D721Med (cell line): Measurements from ENCODE around the gene SOBP.

ENCODE experiments used
- DNase-seq: peaks from one replicate; pipeline ENCODE4 v3.0.0; 2011; ENCODE audit warnings: low spot score; ENCODE audit not compliant: insufficient read length
- FAIRE-seq: peaks from 2 replicates; lab custom pipeline; 2011; peaks lifted over from hg19 to GRCh38; lab: Jason Lieb, UNC
- TF ChIP-seq, protein P1 (sequence below): IDR thresholded peaks from 2 replicates; pipeline ENCODE4 v1.5.1; 2012; ENCODE audit warnings: mild to moderate bottlenecking, control low read depth; ENCODE audit not compliant: insufficient read depth; ENCODE audit errors: missing control alignments

Gene SOBP

GRCh38 chr6:107554918-107555317 lies 65.0 kb downstream of the SOBP start:
- TF ChIP-seq, protein P1, sequence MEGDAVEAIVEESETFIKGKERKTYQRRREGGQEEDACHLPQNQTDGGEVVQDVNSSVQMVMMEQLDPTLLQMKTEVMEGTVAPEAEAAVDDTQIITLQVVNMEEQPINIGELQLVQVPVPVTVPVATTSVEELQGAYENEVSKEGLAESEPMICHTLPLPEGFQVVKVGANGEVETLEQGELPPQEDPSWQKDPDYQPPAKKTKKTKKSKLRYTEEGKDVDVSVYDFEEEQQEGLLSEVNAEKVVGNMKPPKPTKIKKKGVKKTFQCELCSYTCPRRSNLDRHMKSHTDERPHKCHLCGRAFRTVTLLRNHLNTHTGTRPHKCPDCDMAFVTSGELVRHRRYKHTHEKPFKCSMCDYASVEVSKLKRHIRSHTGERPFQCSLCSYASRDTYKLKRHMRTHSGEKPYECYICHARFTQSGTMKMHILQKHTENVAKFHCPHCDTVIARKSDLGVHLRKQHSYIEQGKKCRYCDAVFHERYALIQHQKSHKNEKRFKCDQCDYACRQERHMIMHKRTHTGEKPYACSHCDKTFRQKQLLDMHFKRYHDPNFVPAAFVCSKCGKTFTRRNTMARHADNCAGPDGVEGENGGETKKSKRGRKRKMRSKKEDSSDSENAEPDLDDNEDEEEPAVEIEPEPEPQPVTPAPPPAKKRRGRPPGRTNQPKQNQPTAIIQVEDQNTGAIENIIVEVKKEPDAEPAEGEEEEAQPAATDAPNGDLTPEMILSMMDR, result no peak

DNA sequence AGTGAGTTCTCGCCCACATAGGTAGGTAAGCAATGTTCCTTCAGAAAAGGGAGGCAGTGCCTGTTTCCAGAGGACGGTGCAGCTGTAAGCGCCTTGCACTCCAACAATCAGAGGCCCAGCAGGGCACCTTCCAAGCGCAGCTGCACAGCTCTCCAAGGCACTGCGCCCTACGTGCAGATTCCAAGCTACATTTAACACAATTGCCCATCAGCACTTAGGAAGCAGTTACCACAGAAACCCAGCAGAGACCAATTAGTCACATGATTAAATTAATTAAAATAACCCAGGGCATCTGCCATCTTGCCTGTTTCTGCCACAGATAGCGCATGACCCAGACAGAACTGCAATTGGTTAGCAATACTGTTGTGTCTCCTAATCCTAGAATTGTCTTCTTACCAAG lies 65.5 kb downstream of the SOBP start:
- TF ChIP-seq, protein P1, result no peak
- FAIRE-seq (no peak), DNase-seq (no peak)

More at GRCh38 chr6:107554918-107555317, 65.0 kb downstream of the SOBP start:
- DNase-seq (no peak), FAIRE-seq (no peak)

DNA sequence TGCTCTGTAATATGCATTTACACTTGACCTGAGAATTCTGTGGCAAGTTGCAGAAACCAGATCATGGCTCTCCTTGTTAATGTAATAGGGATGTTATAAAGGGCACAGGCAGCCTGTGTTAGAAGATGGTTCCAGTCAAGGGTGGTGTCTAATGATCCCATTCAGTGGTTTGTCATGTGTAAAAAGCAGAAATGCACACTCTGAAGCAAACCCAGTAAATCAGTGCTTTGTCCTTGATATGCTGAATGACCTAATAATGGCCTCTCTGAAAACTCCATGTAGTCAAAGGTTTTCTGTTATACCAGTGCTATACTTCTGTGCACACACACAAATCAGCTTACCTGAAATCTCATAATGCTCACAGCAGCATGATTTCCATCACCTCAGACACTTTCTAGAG lies 66.2 kb downstream of the SOBP start:
- TF ChIP-seq, protein P1, result no peak
- DNase-seq (no peak), FAIRE-seq (no peak)

GRCh38 chr6:107557698-107558097 lies 67.8 kb downstream of the SOBP start:
- no peak for DNase-seq
- TF ChIP-seq, protein P1, result no peak
- no peak for FAIRE-seq

DNA sequence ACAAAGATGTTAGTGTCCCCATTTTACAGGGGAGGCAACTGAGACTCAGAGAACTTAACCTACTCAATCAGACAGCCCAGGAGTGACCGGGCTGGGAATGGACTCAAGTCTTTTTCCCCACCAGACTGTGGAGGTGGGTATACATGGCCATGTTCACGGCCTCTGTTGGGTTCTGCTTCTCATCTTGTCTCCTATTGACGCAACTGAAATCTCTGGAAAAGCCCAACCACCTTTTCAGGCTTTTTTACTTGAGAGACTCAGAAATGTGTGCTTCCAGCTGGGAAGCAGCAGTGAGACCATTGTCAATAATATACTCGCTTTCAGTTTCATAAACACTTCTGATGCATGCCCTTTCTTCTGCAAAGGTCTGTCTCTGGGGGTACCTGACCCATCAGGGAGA lies 70.7 kb downstream of the SOBP start:
- DNase-seq (no peak), FAIRE-seq (no peak)
- TF ChIP-seq, protein P1, result no peak

DNA sequence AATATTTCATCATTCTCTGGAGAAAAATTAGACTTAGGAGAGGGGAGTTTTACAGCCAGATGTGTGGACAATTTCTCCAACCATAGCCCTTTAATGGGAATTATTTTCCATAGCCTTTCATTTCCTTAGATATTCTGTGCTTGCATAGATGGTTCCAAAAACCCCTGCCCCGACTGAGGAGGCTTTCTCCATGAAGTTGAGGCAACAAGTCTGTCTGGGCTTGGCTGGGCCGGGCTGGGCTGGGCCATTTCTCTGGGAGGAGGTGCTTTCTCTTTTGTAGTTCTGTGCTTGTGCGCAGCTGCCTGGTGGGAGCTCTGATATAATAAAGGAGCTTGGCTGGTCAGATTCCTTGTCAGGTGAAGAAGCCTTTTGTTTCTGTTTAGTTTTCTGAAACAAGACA lies 71.4 kb downstream of the SOBP start:
- FAIRE-seq (no peak), DNase-seq (no peak)
- TF ChIP-seq, protein P1, result no peak

GRCh38 chr6:107563694-107564588 lies 74.0 kb downstream of the SOBP start:
- FAIRE-seq (no peak), DNase-seq (no peak)
- TF ChIP-seq, protein P1, result no peak
